Neural progenitor cell (in vitro differentiated cells): ENCODE results near the gene ANKS3. TPM values are rescaled to one million over a fixed set of nuclear protein-coding genes. Genes with fewer than 3 reads are reported as not detected.

Source experiments
- DNase-seq: peaks from one replicate; pipeline ENCODE4 v3.0.0-alpha.2; 2016; ENCODE audit warnings: low spot score
- H2AFZ ChIP-seq: fragments of 200-600 bp; sonication (generic); replicated peaks from 2 replicates; pipeline ENCODE4 v1.6.1; 2016; ENCODE audit warnings: antibody characterized with exemption
- H3F3A ChIP-seq: fragments of 200-600 bp; sonication (generic); 2 replicates; pipeline ENCODE4 v1.6.1; 2016; ENCODE audit warnings: antibody characterized with exemption, low read depth
- H3K27ac ChIP-seq: fragments of 200-600 bp; sonication (generic); 2 replicates; pipeline ENCODE4 v1.5.1; 2016; ENCODE audit warnings: mild to moderate bottlenecking
- H3K27me3 ChIP-seq: fragments of 200-600 bp; sonication (generic); 2 replicates; pipeline ENCODE4 v1.6.1; 2016; ENCODE audit warnings: mild to moderate bottlenecking, moderate library complexity
- H3K36me3 ChIP-seq: fragments of 200-600 bp; sonication (generic); 2 replicates; pipeline ENCODE4 v1.5.1; 2016
- H3K4me1 ChIP-seq: fragments of 200-600 bp; sonication (generic); 2 replicates; pipeline ENCODE4 v1.6.1; 2016; ENCODE audit warnings: mixed run types
- H3K4me2 ChIP-seq: fragments of 200-600 bp; sonication (generic); 2 replicates; pipeline ENCODE4 v1.6.1; 2016
- H3K4me3 ChIP-seq: fragments of 200-600 bp; sonication (generic); 2 replicates; pipeline ENCODE4 v1.5.1; 2016
- H3K79me2 ChIP-seq: fragments of 200-600 bp; sonication (generic); 2 replicates; pipeline ENCODE4 v1.6.1; 2016; ENCODE audit warnings: low read depth
- H3K9ac ChIP-seq: fragments of 200-600 bp; sonication (generic); 2 replicates; pipeline ENCODE4 v1.6.1; 2016
- H3K9me3 ChIP-seq: fragments of 200-600 bp; sonication (generic); 2 replicates; pipeline ENCODE4 v1.5.1; 2016; ENCODE audit warnings: low read depth
- H4K20me1 ChIP-seq: fragments of 200-600 bp; sonication (generic); 2 replicates; pipeline ENCODE4 v1.6.1; 2016; ENCODE audit warnings: low read depth
- H3K27ac Mint-ChIP-seq: 3 replicates; pipeline ENCODE4 v1.8.0; 2021; ENCODE audit warnings: mixed read lengths
- H3K27me3 Mint-ChIP-seq: 2 replicates; pipeline ENCODE4 v1.8.0; 2022; ENCODE audit warnings: low read depth, mild to moderate bottlenecking, inconsistent platforms, moderate library complexity, mixed read lengths; ENCODE audit not compliant: insufficient read depth
- H3K36me3 Mint-ChIP-seq: 3 replicates; pipeline ENCODE4 v1.8.0; 2021; ENCODE audit warnings: mixed read lengths
- H3K4me1 Mint-ChIP-seq: 3 replicates; pipeline ENCODE4 v1.8.0; 2021; ENCODE audit warnings: mixed read lengths
- H3K4me3 Mint-ChIP-seq: 3 replicates; pipeline ENCODE4 v1.8.0; 2021; ENCODE audit warnings: mild to moderate bottlenecking, moderate library complexity, mixed read lengths
- H3K9me3 Mint-ChIP-seq: 3 replicates; pipeline ENCODE4 v1.8.0; 2020; ENCODE audit warnings: mixed read lengths
- CTCF ChIP-seq: fragments of 200-600 bp; sonication (generic); IDR thresholded peaks from 2 replicates; pipeline ENCODE4 v1.5.1; 2017; ENCODE audit warnings: antibody characterized with exemption, mild to moderate bottlenecking
- EZH2 ChIP-seq: fragments of 200-600 bp; sonication (generic); IDR thresholded peaks from 2 replicates; pipeline ENCODE4 v1.6.1; 2017; ENCODE audit warnings: antibody characterized with exemption, mild to moderate bottlenecking, moderate library complexity
- EZH2phosphoT487 ChIP-seq: fragments of 200-600 bp; sonication (generic); IDR thresholded peaks from 2 replicates; pipeline ENCODE4 v1.6.1; 2017; ENCODE audit warnings: antibody characterized with exemption
- total RNA-seq: library from RNA; depleted of rRNA; stranded (reverse); fragments of >200 nt; gene quantifications from 2 replicates; pipeline ENCODE4 v1.2.3, GENCODE V29; 2015; ENCODE audit warnings: low replicate concordance

Gene ANKS3
- total RNA-seq, 1 donor from 2014 or later, result 20.6 TPM

DNA sequence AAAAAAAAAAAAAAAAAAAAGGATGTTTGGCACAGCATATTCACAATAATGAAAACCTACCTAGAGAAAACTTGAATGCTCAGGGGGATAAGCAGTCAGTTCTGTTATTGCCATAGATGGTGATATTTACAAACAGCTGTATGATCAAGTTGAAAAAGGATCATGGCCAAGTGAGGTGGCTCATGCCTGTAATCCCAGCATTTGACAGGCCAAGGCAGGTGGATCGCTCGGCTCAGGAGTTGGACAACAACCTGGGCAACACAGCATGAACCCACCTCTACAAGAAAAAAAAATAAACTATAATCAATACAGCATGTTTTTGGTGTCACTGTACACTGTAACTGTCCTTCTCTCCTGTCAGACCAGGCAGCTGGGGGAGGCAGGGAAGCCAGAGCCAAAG is 19.1 kb downstream of the ANKS3 start:
- H3K4me3 Mint-ChIP-seq, result no peak overlapping the region
- H3K27me3 ChIP-seq, result no peaks in the 10 kb centered on the region
- H3K36me3 Mint-ChIP-seq, result peaks cover 10% of the 10 kb centered on the region

DNA sequence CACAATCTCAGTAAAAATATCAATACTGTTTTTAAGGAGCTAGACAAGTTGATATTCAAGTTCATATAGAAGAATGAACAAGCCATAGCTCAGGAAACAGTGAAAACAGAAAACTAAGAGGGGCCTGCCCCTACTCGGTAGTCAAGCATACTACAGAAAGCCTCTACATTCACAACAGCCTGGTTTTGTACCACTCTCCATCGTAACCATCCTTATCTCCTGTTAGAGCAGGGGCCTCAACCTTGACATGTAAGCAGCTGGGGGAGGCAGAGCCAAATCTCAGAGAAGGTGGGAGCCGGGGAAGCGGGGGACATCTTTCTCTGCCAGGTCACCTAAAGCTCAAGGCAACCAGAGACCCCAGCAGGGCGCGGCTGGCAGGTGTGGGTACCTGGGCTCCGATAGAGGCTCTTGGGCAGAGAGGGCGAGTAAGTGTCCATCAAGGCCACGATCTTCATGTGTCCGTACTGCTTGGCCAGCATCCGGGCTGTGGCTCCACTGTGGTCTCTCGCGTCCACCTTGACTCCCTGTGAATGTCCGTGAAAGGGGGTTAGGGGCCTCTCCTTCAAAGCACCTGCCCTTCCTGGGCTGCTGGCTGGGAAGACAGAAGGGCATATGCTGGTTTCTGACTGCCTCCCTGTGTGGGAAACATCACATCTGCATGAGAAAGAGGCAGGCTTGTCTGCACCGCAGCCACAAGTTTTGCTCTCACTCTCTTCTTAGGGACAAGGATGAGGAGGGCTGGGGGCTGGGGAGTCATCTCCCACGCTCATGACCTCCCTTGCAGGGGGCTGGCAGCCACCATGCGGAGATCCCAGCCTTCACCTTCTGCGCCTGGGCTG is 20.2 kb downstream of the ANKS3 start:
- peaks cover 2% of the 10 kb centered on the region for H3K27me3 Mint-ChIP-seq
- H3K4me2 ChIP-seq, result no peak overlapping the region
- H3K27ac ChIP-seq, result no peak overlapping the region
- no peak overlapping the region for H3K4me3 ChIP-seq
- no peaks in the 10 kb centered on the region for H3K4me1 ChIP-seq
- no peaks in the 10 kb centered on the region for H3K27me3 ChIP-seq
- no peaks in the 10 kb centered on the region for H3K79me2 ChIP-seq
- no peak for DNase-seq
- peaks cover 13% of the 10 kb centered on the region for H3K36me3 Mint-ChIP-seq
- H2AFZ ChIP-seq, result no peak overlapping the region
- no peaks in the 10 kb centered on the region for H4K20me1 ChIP-seq
- TF ChIP-seq EZH2 (no peak), CTCF (no peak), EZH2phosphoT487 (no peak)
- no peak overlapping the region for H3K27ac Mint-ChIP-seq
- no peak overlapping the region for H3K9ac ChIP-seq
- no peaks in the 10 kb centered on the region for H3K9me3 Mint-ChIP-seq
- no peaks in the 10 kb centered on the region for H3K4me1 Mint-ChIP-seq
- H3F3A ChIP-seq, result no peaks in the 10 kb centered on the region
- H3K36me3 ChIP-seq, result no peaks in the 10 kb centered on the region
- H3K4me3 Mint-ChIP-seq, result no peak overlapping the region
- H3K9me3 ChIP-seq, result no peaks in the 10 kb centered on the region

More for the DNA sequence above, 19.1 kb downstream of the ANKS3 start:
- H4K20me1 ChIP-seq, result no peaks in the 10 kb centered on the region
- DNase-seq, result no peak
- H3K4me1 Mint-ChIP-seq, result no peaks in the 10 kb centered on the region
- no peaks in the 10 kb centered on the region for H3K4me1 ChIP-seq
- no peaks in the 10 kb centered on the region for H3K79me2 ChIP-seq
- no peak overlapping the region for H3K27ac ChIP-seq
- H2AFZ ChIP-seq, result no peak overlapping the region
- H3K27me3 Mint-ChIP-seq, result peaks cover 2% of the 10 kb centered on the region
- no peaks in the 10 kb centered on the region for H3K9me3 Mint-ChIP-seq
- H3K9me3 ChIP-seq, result no peaks in the 10 kb centered on the region
- TF ChIP-seq EZH2, result no peak
- TF ChIP-seq CTCF, result no peak
- TF ChIP-seq EZH2phosphoT487, result no peak
- H3K9ac ChIP-seq, result no peak overlapping the region
- H3K27ac Mint-ChIP-seq, result no peak overlapping the region
- H3F3A ChIP-seq, result no peaks in the 10 kb centered on the region
- H3K4me3 ChIP-seq, result no peak overlapping the region
- no peaks in the 10 kb centered on the region for H3K36me3 ChIP-seq
- H3K4me2 ChIP-seq, result no peak overlapping the region

DNA sequence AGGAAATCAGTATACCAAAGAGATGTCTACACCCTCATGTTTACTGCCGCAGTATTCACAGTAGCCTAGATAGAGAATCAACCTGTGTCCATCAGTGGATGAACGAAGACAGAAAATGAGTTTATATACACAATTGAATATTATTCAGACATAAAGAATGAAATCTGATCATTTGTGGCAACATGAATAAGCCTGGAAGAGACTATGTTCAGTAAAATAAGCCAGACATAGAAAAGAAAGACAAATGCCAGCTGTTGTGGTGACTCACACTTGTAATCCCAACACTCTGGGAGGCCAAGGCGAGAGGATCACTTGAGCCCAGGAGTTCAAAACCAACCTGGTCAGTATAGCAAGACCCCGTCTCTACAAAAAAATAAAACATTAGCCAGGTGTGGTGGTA is 24.6 kb downstream of the ANKS3 start:
- H3K9me3 Mint-ChIP-seq, result no peaks in the 10 kb centered on the region
- H3K79me2 ChIP-seq, result no peaks in the 10 kb centered on the region
- H3K27me3 ChIP-seq, result no peaks in the 10 kb centered on the region
- H3K9me3 ChIP-seq, result no peaks in the 10 kb centered on the region
- H3K4me1 ChIP-seq, result no peaks in the 10 kb centered on the region
- H3K36me3 ChIP-seq, result peaks cover 2% of the 10 kb centered on the region
- no peak overlapping the region for H3K4me2 ChIP-seq
- no peaks in the 10 kb centered on the region for H3K27me3 Mint-ChIP-seq
- DNase-seq, result no peak
- TF ChIP-seq EZH2, result no peak
- no peak for TF ChIP-seq CTCF
- TF ChIP-seq EZH2phosphoT487, result no peak
- no peaks in the 10 kb centered on the region for H3K4me1 Mint-ChIP-seq
- no peak overlapping the region for H3K9ac ChIP-seq
- no peak overlapping the region for H3K4me3 ChIP-seq
- no peak overlapping the region for H3K27ac Mint-ChIP-seq
- no peaks in the 10 kb centered on the region for H3F3A ChIP-seq
- H3K36me3 Mint-ChIP-seq, result peaks cover 23% of the 10 kb centered on the region
- H2AFZ ChIP-seq, result no peak overlapping the region
- H3K4me3 Mint-ChIP-seq, result no peak overlapping the region
- H4K20me1 ChIP-seq, result no peaks in the 10 kb centered on the region
- H3K27ac ChIP-seq, result no peak overlapping the region
